Measurements from ENCODE around the gene KRT20.

GRCh38 chr17:40900809-40901356 lies 15.8 kb upstream of the KRT20 start:
- TF ChIP-seq CTCF (IDR thresholded peaks at IDR 0.05) (no peak), POLR2A (IDR thresholded peaks at IDR 0.05) (no peak), EP300 (IDR thresholded peaks at IDR 0.05; ENCODE audit: low read depth) (peak; percentile 55), POLR2AphosphoS5 (IDR thresholded peaks at IDR 0.05) (peak in 2 of 3 donors; percentile 21 to 22)
